ENCODE measurements around the gene TMEM38B.

The TMEM38B gene

GRCh38 chr9:105706156-105706555 is 11.8 kb downstream of the TMEM38B start:
- no peak for DNase-seq
- Histone ChIP-seq H3K27me3 (replicated peaks) (no peaks in the 10 kb centered on the region), H3K36me3 (replicated peaks) (no peaks in the 10 kb centered on the region), H3K27ac (no peak overlapping the region), H3K4me3 (ENCODE audit: low read depth, low read length) (no peak overlapping the region)
- in situ Hi-C loops (cut with HindIII; ENCODE audit: low pct_ligation_motif_present, low sequenced_read_pairs) = no loop called here
- no peak for TF ChIP-seq CTCF (IDR thresholded peaks at IDR 0.05; ENCODE audit: low read depth, low read length, missing control alignments)

- in situ Hi-C loops (cut with HindIII; ENCODE audit: low pct_ligation_motif_present, low sequenced_read_pairs) = no loop called here
- H3K27ac ChIP-seq = no peak overlapping the region
- TF ChIP-seq CTCF (IDR thresholded peaks at IDR 0.05; ENCODE audit: low read depth, low read length, missing control alignments) = no peak
- no peak overlapping the region for H3K4me3 ChIP-seq (ENCODE audit: low read depth, low read length)
- no peaks in the 10 kb centered on the region for H3K27me3 ChIP-seq (replicated peaks)
- no peaks in the 10 kb centered on the region for H3K36me3 ChIP-seq (replicated peaks)
- no peak for DNase-seq
These were observed 14.1 kb downstream of the TMEM38B start for GRCh38 chr9:105708405-105708804.

- in situ Hi-C loops (cut with HindIII; ENCODE audit: low pct_ligation_motif_present, low sequenced_read_pairs) = no loop called here
- H3K27ac ChIP-seq = no peak overlapping the region
These were observed 16.3 kb downstream of the TMEM38B start for GRCh38 chr9:105710638-105711037.

GRCh38 chr9:105711867-105712266 is 17.5 kb downstream of the TMEM38B start:
- H3K36me3 ChIP-seq (replicated peaks) = no peaks in the 10 kb centered on the region
- no peak for DNase-seq
- no peak overlapping the region for H3K27ac ChIP-seq
- H3K27me3 ChIP-seq (replicated peaks) = no peaks in the 10 kb centered on the region
- in situ Hi-C loops (cut with HindIII; ENCODE audit: low pct_ligation_motif_present, low sequenced_read_pairs) = no loop called here
- TF ChIP-seq CTCF (IDR thresholded peaks at IDR 0.05; ENCODE audit: low read depth, low read length, missing control alignments) = no peak
- H3K4me3 ChIP-seq (ENCODE audit: low read depth, low read length) = no peak overlapping the region

More at GRCh38 chr9:105710638-105711037, 16.3 kb downstream of the TMEM38B start:
- H3K27me3 ChIP-seq (replicated peaks) = no peaks in the 10 kb centered on the region
- H3K36me3 ChIP-seq (replicated peaks) = no peaks in the 10 kb centered on the region
- no peak overlapping the region for H3K4me3 ChIP-seq (ENCODE audit: low read depth, low read length)
- no peak for TF ChIP-seq CTCF (IDR thresholded peaks at IDR 0.05; ENCODE audit: low read depth, low read length, missing control alignments)
- no peak for DNase-seq

GRCh38 chr9:105712297-105712696 is 18.0 kb downstream of the TMEM38B start:
- no peaks in the 10 kb centered on the region for H3K27me3 ChIP-seq (replicated peaks)
- H3K27ac ChIP-seq = no peak overlapping the region
- no peak overlapping the region for H3K4me3 ChIP-seq (ENCODE audit: low read depth, low read length)
- DNase-seq = no peak
- TF ChIP-seq CTCF (IDR thresholded peaks at IDR 0.05; ENCODE audit: low read depth, low read length, missing control alignments) = no peak
- H3K36me3 ChIP-seq (replicated peaks) = no peaks in the 10 kb centered on the region
- in situ Hi-C loops (cut with HindIII; ENCODE audit: low pct_ligation_motif_present, low sequenced_read_pairs) = no loop called here

GRCh38 chr9:105712773-105713172 is 18.4 kb downstream of the TMEM38B start:
- TF ChIP-seq CTCF (IDR thresholded peaks at IDR 0.05; ENCODE audit: low read depth, low read length, missing control alignments) = no peak
- in situ Hi-C loops (cut with HindIII; ENCODE audit: low pct_ligation_motif_present, low sequenced_read_pairs) = no loop called here
- Histone ChIP-seq H3K4me3 (ENCODE audit: low read depth, low read length) (no peak overlapping the region), H3K36me3 (replicated peaks) (no peaks in the 10 kb centered on the region), H3K27me3 (replicated peaks) (no peaks in the 10 kb centered on the region), H3K27ac (no peak overlapping the region)
- no peak for DNase-seq

All from brain microvascular endothelial cell (primary cell).